PC-9 (cell line): ENCODE data around the gene PIK3R5.

Experiments
- CTCF ChIP-seq: fragments of 200-600 bp; sonication (generic); conservative IDR thresholded peaks from 2 replicates; pipeline ENCODE4 v1.6.1; 2017; ENCODE audit warnings: mixed run types, antibody characterized with exemption, mild to moderate bottlenecking, moderate library complexity
- EZH2 ChIP-seq: fragments of 200-600 bp; sonication (generic); IDR thresholded peaks from 2 replicates; pipeline ENCODE4 v1.8.0; 2017; ENCODE audit warnings: antibody characterized with exemption, low read depth

GRCh38 chr17:8843344-8843743 is 122.2 kb downstream of the PIK3R5 start:
- no peak for TF ChIP-seq CTCF
- TF ChIP-seq EZH2: no peak
